RPMI8226 (cell line): ENCODE measurements around the gene AEBP1.

ENCODE experiments used
- DNase-seq: peaks from one replicate; pipeline ENCODE4 v3.0.0-alpha.2; 2015

Gene AEBP1

GRCh38 chr7:44067064-44067951, 36.8 kb upstream of the AEBP1 start:
- DNase-seq, result no peak

- DNase-seq, result no peak
These were observed 36.1 kb upstream of the AEBP1 start for GRCh38 chr7:44068054-44068453.

- no peak for DNase-seq
These were observed 32.3 kb upstream of the AEBP1 start for GRCh38 chr7:44071726-44072363.

DNA sequence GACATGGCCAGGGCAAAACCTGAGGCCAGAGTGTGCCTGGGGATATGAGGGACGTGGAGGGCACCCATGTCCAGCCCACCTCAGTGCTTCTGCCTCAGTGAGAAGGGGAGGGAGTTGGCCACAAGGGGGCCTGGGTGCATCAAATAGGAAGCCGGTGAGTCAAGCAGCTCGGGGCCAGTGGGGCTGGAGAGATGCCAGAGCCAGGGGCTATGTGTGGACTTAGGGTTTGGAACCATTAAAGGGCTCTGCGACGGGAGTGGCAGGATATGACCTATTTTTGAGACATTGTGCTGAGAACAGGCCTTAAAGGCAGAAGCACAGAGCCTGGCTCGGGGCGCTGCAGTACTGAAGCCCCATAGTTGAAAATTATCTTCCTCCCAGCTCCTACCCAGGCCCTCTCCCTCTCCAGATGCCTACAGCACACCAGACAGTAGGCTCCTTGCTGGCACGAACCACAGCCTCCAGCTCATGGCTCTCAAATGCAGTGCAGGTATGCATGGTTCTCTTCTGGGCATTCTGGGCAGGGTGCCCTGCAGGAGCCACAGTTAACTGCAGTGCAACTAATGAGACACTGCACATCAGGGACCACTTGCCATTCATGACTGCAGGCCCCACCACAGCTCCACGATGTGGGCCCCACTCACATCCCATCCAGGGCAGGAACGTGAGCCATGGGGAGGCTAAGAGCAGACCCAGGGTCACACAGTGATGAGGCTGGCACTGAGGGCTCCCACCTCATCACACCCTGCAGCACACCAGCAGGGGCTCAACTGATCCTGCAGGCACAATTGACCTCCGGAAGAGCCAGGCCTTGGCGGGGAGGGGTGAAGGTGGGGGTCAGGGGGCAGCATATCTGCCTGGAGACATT, 31.5 kb upstream of the AEBP1 start:
- peak; percentile 76 for DNase-seq

DNA sequence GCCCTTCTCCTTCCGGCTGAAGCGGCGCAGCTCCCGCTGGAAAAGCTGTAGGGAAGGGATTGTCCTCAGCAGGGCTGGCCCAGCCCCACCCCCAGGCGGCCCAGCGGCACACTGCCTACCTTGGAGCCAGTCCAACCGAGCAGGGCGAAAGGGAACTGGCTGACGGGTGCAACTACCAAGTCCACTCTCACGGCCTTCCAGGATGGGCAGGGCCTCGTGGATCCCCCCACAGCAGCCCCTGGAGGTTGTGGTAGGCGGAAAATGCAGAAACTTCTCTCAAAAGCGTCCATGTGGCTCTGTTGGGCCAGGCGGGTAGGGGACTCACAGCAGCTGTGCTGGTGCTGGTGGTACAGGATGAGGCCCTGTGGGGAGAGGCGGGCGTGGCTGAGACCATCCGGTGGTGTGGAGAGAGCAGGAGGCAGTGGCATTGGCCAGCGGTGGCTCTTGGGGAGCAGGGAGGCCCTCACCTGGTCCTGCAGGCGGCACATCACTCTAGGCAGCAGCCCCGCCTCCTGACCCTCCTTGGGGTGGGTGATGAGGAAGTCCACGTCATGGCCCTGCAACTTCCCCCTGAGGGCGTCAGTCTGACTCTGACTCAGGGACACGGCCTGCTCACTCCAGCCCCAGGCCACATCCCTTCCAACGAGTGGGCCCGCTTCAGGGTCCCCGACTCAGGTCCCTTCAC, 30.3 kb upstream of the AEBP1 start:
- DNase-seq, result no peak

DNA sequence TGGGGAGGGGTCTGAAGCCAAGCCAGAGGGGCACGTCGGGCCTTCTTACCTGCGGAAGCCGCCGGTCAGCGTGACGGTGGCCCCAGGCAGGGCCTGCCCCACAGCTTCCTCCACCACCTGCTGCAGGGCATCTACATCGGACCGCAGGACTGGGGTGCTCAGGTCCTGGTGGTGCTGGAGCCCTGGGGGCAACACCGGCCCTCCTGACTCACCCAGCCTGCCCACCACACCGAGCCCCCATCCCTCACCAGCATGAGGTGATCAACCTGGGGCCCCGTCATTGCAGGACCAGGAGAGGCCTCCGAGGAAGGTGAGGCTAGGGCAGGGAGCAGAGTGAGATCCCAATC, 29.8 kb upstream of the AEBP1 start:
- DNase-seq, result no peak

DNA sequence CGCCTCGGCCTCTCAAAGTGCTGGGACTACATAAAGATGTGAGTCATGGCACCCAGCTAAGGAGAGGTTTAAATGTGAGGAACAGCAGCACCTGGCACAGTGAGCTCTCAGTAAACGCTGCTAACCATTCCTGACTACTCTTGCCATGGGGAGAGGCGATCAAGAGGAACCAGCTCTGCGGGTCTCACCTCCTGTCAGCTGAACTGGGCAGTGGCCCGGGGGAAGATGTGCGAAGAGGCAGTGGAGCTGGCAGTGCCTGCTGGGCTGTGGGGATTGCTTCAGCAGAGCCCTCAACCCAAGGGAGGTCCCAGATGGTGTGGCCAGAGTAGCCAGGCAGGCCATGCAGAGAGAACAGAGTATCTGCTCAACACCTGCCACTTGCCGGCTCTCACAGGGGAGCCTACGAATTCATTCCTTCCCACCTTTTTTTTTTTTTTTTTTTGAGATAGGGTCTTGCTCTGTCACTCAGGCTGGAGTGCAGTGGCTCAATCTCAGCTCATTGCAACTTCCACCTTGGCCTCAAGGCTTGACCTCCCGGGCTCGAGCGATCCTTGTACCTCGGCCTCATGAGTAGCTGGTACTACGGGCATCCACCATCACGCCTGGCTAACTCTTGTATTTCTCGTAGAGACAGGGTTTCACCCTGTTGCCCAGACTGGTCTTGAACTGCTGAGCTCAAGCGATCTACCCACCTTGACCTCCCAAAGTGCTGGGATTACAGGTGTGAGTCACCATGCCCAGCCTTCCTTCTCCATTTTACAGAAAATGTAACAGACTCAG, 28.7 kb upstream of the AEBP1 start:
- DNase-seq, result no peak

- no peak for DNase-seq
These were observed 27.8 kb upstream of the AEBP1 start for GRCh38 chr7:44076101-44076895.

DNA sequence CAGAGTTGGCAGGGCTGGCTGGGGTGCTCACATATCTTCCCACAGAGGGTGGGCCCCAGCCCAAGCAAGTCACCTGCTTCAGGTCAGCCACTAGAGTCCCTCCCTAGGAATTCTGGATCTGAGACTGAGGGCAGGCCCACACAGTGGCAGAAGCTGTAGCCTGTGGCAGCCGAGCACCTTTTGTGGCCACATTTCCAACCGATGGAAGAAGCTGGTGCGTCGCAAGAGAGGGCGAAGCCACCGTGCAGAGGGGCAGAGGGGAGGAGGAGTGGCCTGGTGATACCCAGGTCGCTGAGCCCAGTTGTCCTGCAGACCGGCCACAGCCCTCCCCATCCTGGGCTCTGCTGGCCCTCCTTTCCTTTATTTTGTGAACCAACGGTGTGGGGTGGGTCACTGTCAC, 27.1 kb upstream of the AEBP1 start:
- DNase-seq, result no peak

DNA sequence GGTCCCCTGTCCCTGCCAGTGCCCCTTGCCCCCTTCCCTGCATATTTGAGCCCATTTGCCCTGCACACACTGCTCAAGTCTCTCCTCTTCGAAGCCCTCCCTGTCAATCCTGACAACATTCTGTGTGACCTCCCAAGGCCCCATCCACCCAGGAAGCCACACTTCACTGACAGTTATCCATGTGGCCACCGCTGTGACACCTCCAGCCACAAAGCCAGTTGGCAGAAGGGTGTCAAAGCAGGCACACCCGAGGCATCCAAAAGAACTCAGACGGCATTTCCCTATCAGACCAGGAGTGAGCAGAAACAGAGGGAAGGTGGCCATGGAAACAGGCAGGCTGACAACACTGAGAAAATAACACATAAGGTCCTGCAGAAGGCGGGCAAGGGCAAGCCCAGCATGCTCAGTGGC, 26.5 kb upstream of the AEBP1 start:
- DNase-seq, result no peak

DNA sequence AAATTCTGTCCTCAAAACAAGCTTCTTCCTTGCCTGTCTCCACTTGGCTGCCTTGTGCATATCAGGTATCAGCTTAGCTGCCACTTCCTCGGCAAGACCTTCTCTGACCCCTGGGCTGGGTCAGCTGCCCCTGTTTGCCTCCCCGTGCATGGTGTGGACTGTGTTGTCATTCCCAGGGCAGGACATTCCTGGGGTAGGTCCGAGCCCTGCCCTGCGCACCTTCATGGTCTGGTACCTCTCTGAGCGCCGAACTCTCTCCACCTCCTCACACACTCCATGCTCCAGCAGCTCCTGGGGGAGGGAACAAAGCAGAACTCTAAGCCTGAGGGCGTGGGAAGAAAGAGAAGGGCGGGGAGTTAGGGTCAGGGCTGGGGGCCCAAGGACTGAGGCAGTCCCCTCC, 25.6 kb upstream of the AEBP1 start:
- no peak for DNase-seq

DNA sequence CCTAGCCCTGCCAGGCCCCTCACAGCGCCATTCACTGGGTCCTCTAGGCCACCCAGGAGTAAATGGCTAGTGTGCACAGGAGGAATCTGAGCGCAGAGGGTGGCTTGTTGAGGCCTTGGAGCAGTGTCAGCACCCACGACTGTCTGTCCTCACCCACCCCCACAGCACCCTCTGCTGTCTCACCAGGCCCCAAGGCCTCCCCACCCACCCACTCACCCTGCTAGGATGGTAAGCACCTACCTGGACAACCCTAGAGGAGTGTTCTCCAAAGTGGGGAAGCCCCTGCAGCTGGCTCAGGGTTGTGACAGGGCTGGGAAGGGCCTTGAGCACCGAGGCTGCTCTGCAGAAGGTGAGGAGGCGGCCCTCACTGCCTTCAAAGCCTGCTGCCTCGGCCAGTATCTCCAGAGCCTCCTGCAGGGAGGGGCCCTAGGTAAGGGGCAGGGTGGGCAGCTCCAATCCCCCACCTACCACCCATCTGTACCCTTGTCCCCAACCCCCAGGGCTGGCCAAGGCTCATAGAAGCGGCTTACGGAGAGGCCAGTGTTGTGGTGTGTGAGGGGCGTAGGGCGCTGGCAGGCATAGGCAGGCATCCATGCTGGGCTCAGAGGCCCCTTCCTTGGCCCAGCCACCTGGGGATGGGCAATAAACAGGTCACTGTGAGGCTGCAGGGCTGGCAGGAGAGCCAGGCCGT, 24.7 kb upstream of the AEBP1 start:
- no peak for DNase-seq

DNA sequence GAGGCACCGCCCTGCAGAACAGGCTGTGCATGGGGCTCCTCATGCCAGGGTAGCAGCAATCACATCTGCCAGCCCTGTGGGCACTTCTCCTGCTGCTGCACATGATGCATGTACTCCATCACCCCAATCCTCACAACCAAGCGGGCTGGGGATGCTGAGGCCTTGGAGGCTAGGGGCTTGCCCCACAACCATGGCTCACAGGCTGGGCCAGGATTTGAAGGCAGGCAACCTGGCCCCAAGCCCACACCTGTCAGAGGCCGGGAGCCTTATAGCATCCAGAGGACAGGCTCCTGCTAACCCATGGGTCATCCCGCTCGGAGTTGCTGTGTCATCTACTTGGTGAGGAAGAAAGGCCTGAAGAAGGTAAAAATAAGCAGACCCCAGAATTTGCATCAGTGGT, 24.0 kb upstream of the AEBP1 start:
- DNase-seq, result no peak

- DNase-seq, result no peak
These were observed 23.4 kb upstream of the AEBP1 start for GRCh38 chr7:44080686-44081265.

DNA sequence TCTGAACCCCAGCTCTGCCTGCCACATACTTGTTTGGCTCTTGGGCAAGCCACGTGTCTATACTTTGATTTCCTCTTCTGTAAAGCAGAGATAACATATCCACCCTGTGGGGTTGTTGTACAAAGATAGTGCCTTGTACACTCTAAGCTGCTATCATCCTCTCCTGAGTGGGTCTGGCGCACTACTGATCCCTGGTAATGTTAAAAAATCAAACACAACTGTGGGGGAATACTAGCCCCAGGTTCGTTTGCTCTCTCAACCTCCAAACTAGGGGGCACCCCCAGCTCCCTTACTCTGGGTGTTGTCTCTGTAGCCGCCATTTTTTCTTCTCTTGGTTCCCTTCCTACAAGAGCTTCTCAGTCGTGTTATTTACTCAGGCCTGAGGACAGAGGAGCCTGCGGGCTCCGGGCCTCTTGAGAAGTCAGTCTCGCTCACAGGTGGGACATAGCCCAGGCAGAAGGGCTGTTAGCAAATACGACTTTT, 22.8 kb upstream of the AEBP1 start:
- DNase-seq, result peak; percentile 35

DNA sequence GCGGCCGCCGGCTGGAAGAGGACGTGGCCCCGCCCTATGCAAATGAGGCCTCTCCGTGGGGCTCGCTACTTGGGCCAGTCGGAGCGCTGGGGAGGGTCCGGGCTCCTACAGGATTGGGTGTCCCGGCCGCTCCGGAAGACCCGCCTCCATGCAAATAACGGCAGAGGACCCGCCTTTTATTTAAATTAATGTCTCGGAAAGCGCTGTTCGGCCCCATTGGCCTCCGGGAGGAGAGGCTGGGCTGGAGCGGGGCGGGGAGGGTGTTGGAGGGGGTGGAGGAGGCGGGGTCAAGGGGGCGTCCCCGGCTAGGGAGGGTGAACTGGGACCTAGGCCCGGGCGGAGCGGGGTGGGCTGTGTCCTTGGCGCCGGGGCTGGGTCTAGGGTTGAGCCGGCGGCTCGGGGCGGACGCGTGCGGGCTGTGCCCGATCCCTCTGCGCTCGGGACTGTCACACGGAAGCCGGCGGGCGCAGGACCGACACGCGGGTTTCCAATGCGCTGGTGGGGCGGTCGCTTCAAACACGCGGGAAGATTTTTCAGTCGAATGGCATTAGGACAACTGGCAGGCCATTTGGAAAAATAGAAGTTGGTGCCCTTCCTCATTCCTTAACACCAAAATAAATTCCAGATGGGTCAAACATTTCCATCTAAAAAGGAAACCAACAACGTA, 21.5 kb upstream of the AEBP1 start:
- DNase-seq, result peak; percentile 100

- no peak for DNase-seq
These were observed 20.3 kb upstream of the AEBP1 start for GRCh38 chr7:44083796-44084195.

DNA sequence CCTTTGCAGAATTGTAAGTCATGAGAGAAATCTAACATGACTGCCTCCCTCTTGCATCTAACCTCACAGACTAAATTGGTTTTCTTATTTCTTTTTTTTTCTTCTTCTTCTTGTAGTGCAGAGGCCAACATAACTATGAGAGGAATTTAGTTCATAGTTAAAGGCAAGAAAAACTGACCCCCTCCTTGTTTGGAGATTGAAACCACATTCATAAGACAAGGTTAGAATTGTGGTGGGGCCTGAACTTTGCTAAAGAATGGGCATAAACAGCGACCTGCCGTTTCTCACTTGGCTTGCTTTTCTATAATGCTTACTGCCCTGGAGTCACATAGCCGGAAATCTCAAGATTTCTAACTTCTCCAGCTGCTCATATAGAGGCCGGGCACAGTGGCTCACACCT, 19.4 kb upstream of the AEBP1 start:
- DNase-seq, result no peak

GRCh38 chr7:44085546-44085945, 18.6 kb upstream of the AEBP1 start:
- DNase-seq, result no peak

DNA sequence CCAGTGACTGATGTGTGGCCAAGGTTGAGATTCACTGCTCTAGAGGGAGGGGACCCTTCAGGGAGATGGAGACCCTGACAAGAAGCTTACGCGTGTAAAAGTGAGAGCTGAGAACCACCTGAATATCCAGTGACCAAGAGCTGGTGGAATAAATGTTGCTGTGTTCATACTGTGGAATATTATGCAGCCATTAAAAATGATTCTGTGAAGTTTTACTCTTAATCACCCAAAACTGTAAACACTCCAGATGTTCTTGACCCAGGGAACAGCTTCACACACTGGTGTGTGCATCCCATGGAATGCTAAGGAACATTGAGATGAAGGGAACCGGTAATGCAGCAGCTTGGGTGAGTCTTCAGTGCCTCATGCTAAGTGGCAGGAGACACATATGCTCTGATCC, 17.5 kb upstream of the AEBP1 start:
- no peak for DNase-seq
